Middle frontal gyrus (tissue), 1 donor: Measurements from ENCODE around the gene CD79B.

Source experiments
- DNase-seq: peaks from one replicate; pipeline ENCODE4 v3.0.0-alpha.2; 2015; ENCODE audit warnings: low spot score; ENCODE audit errors: extremely low spot score

CD79B gene

DNA sequence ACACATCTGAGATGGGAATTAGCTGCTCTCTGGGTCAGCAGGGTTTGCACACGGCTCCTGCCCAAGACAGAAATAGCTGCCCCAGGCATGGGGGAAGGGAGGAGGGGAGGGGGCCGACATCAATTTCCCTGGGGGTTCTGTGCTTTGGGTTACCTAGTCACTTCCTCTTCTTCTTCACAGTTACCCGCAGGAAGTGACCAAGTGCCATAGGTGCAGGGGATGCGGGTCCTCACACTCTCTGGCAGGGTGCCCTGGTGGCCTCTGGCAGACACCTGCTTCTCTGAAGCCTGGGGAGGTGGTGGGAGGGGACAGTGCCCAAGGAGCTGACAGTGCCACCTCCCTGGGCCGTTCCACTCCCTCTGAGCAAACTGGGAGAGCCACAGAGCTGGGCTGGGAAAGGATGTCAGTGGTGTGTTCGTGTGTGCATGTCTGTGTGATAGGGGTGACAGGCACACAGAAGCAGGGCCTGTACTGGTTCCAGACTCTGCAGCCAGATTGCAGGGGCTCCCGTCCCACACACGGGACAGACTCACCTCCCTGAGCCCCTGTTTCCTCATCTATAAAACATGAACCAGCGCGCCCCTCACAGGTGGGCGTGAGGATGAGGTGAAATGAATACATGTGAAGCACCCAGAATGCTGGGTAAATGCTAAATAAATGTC, 22.4 kb upstream of the CD79B start:
- no peak for DNase-seq

DNA sequence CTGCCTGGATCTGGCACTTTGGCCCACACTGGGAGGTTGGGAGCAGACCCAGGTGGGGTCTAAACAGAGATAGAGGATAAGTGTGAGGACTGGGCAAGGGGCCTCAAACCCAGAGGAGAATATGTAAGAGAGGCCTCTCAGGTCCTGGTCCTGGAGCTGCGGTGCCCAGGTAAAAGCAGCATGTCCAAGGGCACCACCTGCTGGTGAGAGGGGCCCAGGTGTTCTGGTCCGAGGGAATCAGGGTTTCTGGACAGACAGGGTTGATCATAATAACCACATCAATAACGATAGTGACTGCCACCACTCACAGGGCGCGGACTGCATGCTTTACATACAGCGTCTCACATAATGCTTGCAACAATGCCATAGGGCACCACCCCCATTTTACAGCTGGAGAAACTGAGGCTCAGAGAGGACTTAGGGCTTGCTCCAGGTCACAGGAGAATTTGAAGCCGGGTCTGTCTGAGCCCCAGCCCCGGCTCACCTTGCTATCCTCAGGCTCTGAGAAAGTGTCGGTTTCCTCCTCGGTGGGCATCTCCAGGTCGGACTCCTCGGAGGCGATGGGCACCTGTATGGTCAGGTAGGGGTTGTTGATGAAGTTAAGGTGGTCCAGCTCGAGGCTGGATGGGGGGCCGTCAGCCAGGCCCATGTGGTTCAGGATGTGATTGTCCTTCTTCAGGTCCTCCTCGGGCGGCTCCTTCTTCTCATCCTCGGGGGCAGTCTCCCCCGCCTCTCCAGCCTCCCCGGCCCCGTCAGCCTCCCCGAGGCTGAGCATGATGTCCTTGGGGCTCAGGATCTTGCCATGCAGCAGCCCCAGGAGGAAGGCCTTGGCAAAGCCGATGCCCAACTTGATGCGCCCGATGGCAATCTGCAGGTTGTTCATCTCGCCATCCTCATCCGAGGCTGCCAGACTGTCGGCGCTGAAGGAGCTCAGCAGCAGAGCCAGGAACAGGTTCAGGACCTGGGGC, 19.1 kb upstream of the CD79B start:
- DNase-seq, result no peak

- no peak for DNase-seq
Measured at GRCh38 chr17:63949576-63950250, 17.6 kb upstream of the CD79B start.

- no peak for DNase-seq
Measured at GRCh38 chr17:63948521-63948920, 16.4 kb upstream of the CD79B start.

GRCh38 chr17:63947711-63948330, 15.7 kb upstream of the CD79B start:
- DNase-seq, result no peak

- no peak for DNase-seq
Measured at GRCh38 chr17:63946440-63947363, 14.6 kb upstream of the CD79B start.

GRCh38 chr17:63945784-63946439, 13.8 kb upstream of the CD79B start:
- no peak for DNase-seq

- DNase-seq, result no peak
Measured at GRCh38 chr17:63944736-63945499, 12.8 kb upstream of the CD79B start.

DNA sequence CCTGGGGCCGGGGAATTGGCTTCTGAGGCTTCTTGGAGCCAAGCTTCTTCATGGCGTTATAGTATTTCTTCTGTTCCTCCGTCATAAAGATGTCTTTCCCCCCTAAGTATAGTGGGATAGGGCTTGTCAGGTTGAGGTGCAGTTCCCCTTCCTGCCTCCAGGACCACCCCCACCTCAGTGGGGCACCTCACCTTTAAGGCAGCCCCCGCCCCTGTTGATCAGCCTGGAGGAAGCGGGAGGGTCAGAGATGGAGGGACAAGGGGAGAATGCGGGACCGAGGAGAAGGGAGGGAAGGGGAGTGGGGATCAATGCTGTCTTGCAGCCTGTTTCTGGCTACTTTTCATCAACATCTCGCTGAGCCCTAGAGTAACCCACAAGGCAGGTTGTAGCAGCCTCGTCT, 11.6 kb upstream of the CD79B start:
- DNase-seq, result no peak

DNA sequence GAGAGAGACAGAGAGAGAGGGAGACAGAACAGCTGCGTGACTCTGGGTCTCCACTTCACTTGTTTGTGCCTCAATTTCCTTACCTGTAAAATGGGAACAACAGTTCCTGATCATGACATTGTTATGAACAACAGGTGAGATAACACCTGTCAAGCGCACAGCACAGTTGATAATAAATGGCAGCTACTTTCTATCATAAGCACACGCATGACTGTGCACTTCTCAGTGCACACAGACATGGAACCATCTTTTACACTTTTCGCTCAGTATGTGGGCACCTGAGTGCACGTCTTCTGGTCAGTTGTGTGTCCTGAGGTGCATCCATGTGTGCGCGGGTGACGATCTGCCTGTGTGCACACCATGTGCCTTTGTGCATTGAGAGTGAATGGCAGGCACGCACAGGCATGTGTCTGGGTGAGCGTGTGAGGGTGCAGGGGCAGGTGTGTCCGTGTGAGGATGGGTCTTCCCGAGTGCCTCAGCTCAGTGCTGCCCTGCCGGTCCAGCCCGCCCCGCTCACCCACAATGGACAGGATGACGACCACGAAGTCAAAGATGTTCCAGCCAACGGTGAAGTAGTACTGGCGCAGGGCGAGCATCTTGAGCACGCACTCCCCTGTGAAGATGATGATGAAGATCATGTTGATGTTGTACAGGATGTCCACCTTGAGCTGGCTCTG, 10.3 kb upstream of the CD79B start:
- DNase-seq, result no peak

GRCh38 chr17:63941751-63942150, 9.6 kb upstream of the CD79B start:
- no peak for DNase-seq

DNA sequence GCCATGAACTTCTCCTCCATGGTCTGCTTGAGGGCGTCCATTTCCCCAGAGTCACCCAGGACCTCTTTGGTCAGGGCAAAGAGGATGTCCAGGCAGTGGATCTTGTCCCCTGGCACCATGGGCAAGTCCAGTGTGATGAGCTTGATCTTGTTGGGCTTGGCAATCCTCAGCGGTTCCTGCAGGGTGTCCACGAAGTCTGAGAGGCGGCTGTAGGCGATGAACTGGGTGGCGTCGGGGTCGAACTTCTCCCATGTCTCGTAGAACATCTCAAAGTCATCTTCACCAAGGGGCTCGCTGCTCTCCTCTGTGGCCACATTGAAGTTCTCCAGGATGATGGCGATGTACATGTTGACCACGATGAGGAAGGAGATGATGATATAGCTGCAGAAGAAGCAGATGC, 9.0 kb upstream of the CD79B start:
- DNase-seq, result no peak

GRCh38 chr17:63940584-63940983, 8.5 kb upstream of the CD79B start:
- DNase-seq, result no peak

DNA sequence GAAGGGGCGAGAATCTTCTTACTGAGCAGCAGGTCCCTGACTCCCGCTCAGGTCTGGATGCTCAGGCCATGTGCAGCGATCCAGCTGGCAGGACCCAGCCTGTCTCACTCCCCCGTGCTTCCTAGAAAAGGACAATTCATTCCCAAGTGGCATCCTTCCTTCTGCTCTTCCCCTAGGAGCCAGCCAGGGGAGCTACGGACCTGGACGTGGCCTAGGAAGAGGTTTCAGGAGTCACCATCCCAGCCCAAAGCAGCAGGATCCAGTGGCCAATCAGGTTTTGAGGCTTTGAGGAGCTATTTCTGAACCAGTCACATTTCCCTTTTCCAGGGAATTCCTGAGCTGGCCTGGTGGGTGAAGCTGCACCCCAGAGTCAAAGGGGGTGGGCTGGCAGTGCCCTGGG, 7.8 kb upstream of the CD79B start:
- DNase-seq, result no peak

- DNase-seq, result no peak
Measured at GRCh38 chr17:63939401-63939800, 7.3 kb upstream of the CD79B start.

DNA sequence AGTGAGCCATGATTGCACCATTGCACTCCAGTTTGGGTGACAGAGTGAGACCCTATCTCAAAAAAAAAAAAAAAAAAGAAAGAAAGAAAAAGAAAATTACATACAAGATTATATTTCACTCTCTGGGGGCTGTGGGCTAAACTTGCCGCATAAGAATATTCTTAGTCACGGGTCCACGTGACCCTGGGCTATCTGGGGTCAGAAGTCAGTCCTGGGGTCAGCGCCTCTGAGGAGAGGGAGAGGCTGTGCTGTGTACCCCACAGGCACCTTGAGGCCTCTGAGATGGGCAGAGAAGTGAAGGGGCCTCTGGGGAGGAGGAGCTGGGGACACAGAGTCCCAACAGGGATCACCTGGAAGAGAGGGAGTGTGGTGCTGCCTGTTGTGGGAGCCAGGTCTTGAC, 5.8 kb upstream of the CD79B start:
- DNase-seq, result no peak

- DNase-seq, result no peak
Measured at GRCh38 chr17:63937319-63937718, 5.2 kb upstream of the CD79B start.

DNA sequence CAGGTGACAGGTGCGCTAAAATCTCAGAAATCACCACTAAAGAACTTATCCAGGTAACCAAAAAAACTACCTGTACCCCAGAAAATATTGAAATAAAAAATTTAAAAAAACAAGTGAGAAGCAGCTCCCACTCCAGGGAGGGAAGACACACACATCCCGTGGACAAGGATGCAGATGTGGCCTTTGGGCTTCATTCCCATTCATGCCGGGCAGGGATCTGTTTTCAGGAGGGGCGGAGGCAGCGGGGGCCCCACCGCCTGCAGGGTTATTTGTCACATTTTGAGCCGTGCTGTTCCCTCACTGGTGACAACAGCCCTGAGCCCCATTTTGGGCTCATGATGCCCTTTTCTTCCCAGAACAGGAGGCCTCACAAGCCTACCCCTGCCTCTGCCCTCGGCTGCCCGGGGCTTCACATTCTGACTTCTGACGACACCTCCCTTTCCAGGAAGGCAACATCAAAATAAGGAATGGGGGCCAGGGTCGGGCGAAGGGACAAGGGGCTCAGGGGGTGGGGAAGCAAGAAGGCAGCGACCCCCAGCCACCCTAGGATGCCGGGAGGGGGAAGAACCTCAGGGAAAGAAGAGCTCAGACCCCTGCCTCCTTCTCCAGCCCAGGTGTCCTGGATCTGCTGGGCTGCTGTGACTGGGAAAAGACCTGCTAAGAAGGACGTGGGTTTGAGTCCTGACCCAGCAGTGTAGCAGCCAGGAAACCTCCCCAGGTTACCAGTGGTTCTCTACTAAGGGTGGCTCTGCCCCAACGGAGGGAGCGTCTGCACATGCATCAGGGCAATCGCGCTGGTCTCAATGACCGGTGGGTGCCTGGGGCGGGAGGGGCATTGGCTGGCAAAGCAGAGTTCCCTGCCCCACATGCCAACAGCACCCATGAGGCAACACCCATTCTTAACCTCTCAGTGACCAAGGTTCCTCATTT, 2.3 kb upstream of the CD79B start:
- DNase-seq, result no peak
